K562 (cell line): ENCODE measurements around the gene GPR83.

Experiments used
- SIN3A ChIP-seq, 2 experiments: fragments of 150-350 bp in 1 of 2; IDR thresholded peaks; 2 replicates each; pipeline ENCODE4 v1.6.1; 2011 to 2016; ENCODE audit warnings: borderline replicate concordance in 2 of 2, low read depth in 2 of 2, low read length in 2 of 2, mild to moderate bottlenecking in 2 of 2, moderate library complexity in 2 of 2; ENCODE audit not compliant: control insufficient read depth in 1 of 2
- SMAD2 ChIP-seq: fragments of 150-350 bp; IDR thresholded peaks from 2 replicates; pipeline ENCODE4 v1.6.1; 2014; ENCODE audit warnings: low read depth, mild to moderate bottlenecking, low read length
- TF ChIP-seq, protein P1 (sequence below), 3 experiments: IDR thresholded peaks in 2 of 3; conservative IDR thresholded peaks in 1 of 3; 2 replicates each; pipeline ENCODE4 v1.5.1; 2011 to 2012; ENCODE audit warnings: low read length in 3 of 3, mild to moderate bottlenecking in 3 of 3, control low read depth in 2 of 3, improper control_type of control experiment in 1 of 3, inconsistent platforms in 1 of 3, low read depth in 1 of 3, mixed read lengths in 1 of 3, moderate library complexity in 1 of 3; ENCODE audit not compliant: insufficient read depth in 2 of 3

DNA sequence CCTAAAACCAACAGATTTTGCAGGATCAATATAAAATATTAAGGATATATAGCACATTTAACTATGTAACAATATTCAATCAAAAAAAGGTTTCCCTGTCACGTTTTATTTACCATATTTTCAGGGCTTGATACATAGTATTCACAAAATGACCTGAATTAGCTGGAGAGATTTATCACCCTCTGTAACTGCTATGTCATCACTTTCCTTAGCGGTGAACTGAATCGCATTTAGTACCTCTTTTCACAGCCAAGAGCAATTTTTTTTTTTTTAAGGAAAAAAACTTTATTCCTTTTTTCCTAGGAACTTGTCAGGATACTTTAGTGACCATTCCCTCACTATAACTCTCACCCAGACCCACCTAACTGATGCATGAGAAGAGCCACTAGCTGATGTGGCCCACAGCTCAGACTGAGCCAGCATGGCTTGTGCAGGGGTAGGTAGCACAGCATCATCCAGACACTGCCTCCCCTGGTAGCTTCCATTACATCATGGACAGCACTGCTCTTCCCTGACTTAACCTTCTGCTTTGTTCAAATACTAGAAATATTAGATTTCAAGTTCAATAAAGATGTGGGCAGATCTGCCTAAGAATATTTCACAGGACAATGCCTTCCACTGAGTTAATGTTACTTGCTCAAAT is 17.0 kb upstream of the GPR83 start:
- no peak for TF ChIP-seq SMAD2
- TF ChIP-seq, protein P1, sequence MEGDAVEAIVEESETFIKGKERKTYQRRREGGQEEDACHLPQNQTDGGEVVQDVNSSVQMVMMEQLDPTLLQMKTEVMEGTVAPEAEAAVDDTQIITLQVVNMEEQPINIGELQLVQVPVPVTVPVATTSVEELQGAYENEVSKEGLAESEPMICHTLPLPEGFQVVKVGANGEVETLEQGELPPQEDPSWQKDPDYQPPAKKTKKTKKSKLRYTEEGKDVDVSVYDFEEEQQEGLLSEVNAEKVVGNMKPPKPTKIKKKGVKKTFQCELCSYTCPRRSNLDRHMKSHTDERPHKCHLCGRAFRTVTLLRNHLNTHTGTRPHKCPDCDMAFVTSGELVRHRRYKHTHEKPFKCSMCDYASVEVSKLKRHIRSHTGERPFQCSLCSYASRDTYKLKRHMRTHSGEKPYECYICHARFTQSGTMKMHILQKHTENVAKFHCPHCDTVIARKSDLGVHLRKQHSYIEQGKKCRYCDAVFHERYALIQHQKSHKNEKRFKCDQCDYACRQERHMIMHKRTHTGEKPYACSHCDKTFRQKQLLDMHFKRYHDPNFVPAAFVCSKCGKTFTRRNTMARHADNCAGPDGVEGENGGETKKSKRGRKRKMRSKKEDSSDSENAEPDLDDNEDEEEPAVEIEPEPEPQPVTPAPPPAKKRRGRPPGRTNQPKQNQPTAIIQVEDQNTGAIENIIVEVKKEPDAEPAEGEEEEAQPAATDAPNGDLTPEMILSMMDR (IDR thresholded peaks at IDR 0.05 in 2 of 3, conservative IDR thresholded peaks at IDR 0.05 in 1 of 3; ENCODE audit: insufficient read depth in 2 of 3, low read depth in 1 of 3, low read length in 3 of 3) = no peak
- TF ChIP-seq SIN3A (IDR thresholded peaks at IDR 0.05; ENCODE audit: borderline replicate concordance in 2 of 2, control insufficient read depth in 1 of 2, low read depth in 2 of 2, low read length in 2 of 2) = no peak
